Parathyroid adenoma (tissue), 2 donors: ENCODE measurements around the gene TMEM250.

ENCODE experiments used
- H2AFZ ChIP-seq: fragments of 300-600 bp; sonication (generic); one replicate; pipeline ENCODE4 v1.7.0; 2017; ENCODE audit warnings: antibody characterized with exemption, mild to moderate bottlenecking
- H3K27ac ChIP-seq: fragments of 300-600 bp; sonication (generic); one replicate; pipeline ENCODE4 v1.7.0; 2017
- H3K27me3 ChIP-seq: fragments of 300-600 bp; sonication (generic); one replicate; pipeline ENCODE4 v1.7.0; 2017; ENCODE audit warnings: low read length; ENCODE audit not compliant: control insufficient read depth, insufficient read depth
- H3K36me3 ChIP-seq: fragments of 300-600 bp; sonication (generic); one replicate; pipeline ENCODE4 v1.7.0; 2017; ENCODE audit warnings: low read length; ENCODE audit not compliant: control insufficient read depth, insufficient read depth
- H3K4me1 ChIP-seq: fragments of 300-600 bp; sonication (generic); one replicate; pipeline ENCODE4 v1.7.0; 2017; ENCODE audit warnings: control low read depth
- H3K4me2 ChIP-seq: fragments of 300-600 bp; sonication (generic); one replicate; pipeline ENCODE4 v1.7.0; 2017; ENCODE audit warnings: low read length
- H3K4me3 ChIP-seq: fragments of 300-600 bp; sonication (generic); one replicate; pipeline ENCODE4 v1.7.0; 2017; ENCODE audit warnings: low read depth, low read length
- H3K79me2 ChIP-seq: fragments of 300-600 bp; sonication (generic); one replicate; pipeline ENCODE4 v1.7.0; 2017; ENCODE audit warnings: control low read depth
- H3K9ac ChIP-seq: fragments of 300-600 bp; sonication (generic); one replicate; pipeline ENCODE4 v1.7.0; 2017; ENCODE audit warnings: mild to moderate bottlenecking
- H3K9me3 ChIP-seq: fragments of 300-600 bp; sonication (generic); one replicate; pipeline ENCODE4 v1.7.0; 2017; ENCODE audit warnings: low read length; ENCODE audit not compliant: control insufficient read depth
- CTCF ChIP-seq: fragments of 300-600 bp; sonication (generic); IDR thresholded peaks from one replicate; pipeline ENCODE4 v1.7.0; 2017; ENCODE audit warnings: antibody characterized with exemption, mild to moderate bottlenecking
- donor health status: primary hyperparathyroidism.

The TMEM250 gene

DNA sequence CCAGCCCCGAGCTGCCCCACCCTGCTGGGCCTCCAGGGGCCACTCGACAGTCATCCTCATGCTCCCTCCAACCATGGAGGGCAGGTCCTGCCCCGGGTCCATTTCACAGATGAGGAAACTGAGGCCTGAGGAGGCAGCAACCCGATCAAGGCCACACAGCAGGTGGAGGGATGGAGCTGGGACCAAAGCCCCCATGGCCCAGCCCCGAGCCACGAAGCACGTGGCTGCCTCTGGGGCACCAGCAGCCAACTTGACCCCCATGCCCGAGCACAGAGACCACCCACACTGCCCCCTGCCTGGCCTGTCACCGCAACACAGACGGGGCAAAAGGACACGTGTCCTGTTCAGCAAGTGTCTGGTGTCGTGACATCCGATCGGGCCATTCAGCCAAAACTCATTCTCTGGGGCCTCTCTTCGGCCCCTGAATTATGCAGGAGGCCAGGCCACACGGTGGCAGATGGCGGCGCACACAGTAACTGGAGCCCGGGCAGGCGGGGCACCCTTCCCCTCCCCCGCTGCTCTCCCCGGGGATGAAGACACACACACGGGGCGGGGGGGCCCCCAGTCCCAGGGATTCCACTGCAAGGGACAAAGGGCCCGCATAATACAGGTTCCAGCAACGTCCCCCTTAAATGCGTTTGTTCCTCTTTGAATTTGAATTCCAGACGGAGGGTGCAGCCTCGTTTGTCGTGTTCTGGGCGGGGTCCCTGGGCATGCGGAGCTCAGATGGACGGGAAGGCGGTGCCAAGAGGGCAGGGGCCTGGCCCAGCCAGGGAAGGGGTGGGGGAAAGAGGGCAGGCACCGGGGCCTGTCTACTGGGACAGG lies 29.4 kb upstream of the TMEM250 start:
- Histone ChIP-seq H3K36me3 (no peaks in the 10 kb centered on the region), H3K27me3 (no peaks in the 10 kb centered on the region), H3K4me3 (no peak overlapping the region), H3K4me2 (no peak overlapping the region), H3K9ac (no peak overlapping the region), H3K27ac (no peak overlapping the region), H3K79me2 (no peaks in the 10 kb centered on the region), H3K4me1 (no peaks in the 10 kb centered on the region), H3K9me3 (no peaks in the 10 kb centered on the region), H2AFZ (no peak overlapping the region)
- TF ChIP-seq CTCF, result no peak

DNA sequence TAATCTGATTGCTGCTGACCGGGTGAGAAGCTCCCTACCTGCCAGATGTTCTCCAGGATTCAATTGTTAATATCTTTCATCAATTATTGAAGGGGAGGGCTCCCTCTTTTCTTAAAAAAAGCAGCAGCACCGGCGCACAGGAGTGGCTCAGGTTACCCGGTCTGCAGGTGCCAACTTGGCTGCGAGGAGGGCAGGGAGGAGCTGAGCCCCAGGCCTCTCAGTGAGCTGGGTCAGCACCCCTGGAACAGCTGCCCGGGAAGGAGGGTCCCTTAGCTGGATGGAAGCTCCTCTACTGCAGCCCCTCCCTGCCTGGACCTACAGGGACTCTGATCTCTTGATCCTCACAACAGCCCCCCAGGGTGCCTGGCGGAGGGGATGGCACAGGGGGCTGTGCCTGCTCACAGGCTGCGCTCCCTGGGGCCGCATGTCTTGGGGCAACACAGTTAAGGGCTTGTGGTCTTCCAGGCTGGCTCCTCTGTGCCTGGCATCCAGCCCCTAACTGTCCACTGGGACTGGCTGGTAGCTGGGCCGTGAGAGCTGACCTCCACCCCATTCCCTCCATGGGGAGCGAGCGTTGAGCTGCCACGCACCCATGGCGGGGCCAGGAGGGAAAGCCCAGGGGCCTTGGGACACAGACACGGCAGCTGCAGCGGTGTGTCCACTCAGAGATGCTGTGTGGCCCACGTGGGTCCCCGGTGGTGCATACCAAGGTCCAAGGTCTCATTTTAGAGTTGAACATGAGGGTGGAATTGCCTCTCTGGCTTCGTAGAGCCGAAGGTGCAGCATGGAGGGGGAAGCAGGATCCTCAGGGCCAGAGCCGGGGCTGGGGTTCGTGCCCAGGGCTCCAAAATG lies 28.6 kb upstream of the TMEM250 start:
- Histone ChIP-seq H2AFZ (no peak overlapping the region), H3K36me3 (no peaks in the 10 kb centered on the region), H3K27ac (no peak overlapping the region), H3K9ac (no peak overlapping the region), H3K4me2 (no peak overlapping the region), H3K4me3 (no peak overlapping the region), H3K27me3 (no peaks in the 10 kb centered on the region), H3K4me1 (no peaks in the 10 kb centered on the region), H3K9me3 (no peaks in the 10 kb centered on the region), H3K79me2 (no peaks in the 10 kb centered on the region)
- TF ChIP-seq CTCF, result no peak

- H3K79me2 ChIP-seq, result no peaks in the 10 kb centered on the region
- H3K27ac ChIP-seq, result no peak overlapping the region
- H3K27me3 ChIP-seq, result no peaks in the 10 kb centered on the region
- H2AFZ ChIP-seq, result no peak overlapping the region
- H3K9ac ChIP-seq, result no peak overlapping the region
- H3K36me3 ChIP-seq, result no peaks in the 10 kb centered on the region
- no peak overlapping the region for H3K4me2 ChIP-seq
- H3K4me1 ChIP-seq, result no peaks in the 10 kb centered on the region
- H3K4me3 ChIP-seq, result no peak overlapping the region
- no peaks in the 10 kb centered on the region for H3K9me3 ChIP-seq
- no peak for TF ChIP-seq CTCF
Observed at GRCh38 chr9:136146126-136147037, 27.7 kb upstream of the TMEM250 start.

DNA sequence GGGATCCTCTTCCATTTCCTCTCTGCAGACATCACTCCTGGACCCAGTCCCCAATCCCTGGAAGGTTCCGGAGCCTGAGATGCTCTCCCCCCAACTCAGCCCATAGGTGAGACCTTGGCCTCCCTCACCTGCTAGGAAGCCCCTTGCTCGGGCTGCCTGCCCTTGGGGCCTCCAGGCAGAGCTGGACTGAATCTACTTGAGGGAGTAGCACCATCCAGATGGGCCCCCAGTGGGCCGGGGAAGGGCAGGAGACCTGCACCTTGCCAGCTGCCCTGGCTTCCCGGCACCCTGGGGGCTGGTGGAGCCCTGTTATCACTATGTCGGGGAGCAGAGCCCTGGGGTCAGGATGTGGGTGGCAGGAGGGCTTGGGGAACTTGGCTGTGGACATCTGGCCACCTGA lies 26.9 kb upstream of the TMEM250 start:
- Histone ChIP-seq H3K36me3 (no peaks in the 10 kb centered on the region), H3K9me3 (no peaks in the 10 kb centered on the region), H3K9ac (no peak overlapping the region), H3K27me3 (no peaks in the 10 kb centered on the region), H3K4me2 (no peak overlapping the region), H3K27ac (no peak overlapping the region), H2AFZ (no peak overlapping the region), H3K79me2 (no peaks in the 10 kb centered on the region), H3K4me3 (no peak overlapping the region), H3K4me1 (no peaks in the 10 kb centered on the region)
- TF ChIP-seq CTCF, result no peak
